SK-N-SH (cell line): ENCODE measurements around the gene WIF1. TPM values are rescaled to one million over a fixed set of nuclear protein-coding genes. Genes with fewer than 3 reads are reported as not detected.

ENCODE experiments used
- CTCF ChIA-PET: fragments of 300-600, 350-600 bp; formaldehyde crosslinking; extraction: SDS; loops from one replicate; lab custom pipeline; 2021; lab: Yijun Ruan, JAX
- POLR2A ChIA-PET: fragments of 350-600 bp; sonication (Branson Sonifier 250); formaldehyde crosslinking; extraction: SDS; loops from one replicate; lab custom pipeline; 2020; ENCODE audit warnings: antibody characterized with exemption, inconsistent platforms; lab: Yijun Ruan, JAX
- DNase-seq: peaks from one replicate; pipeline ENCODE4 v3.0.0; 2012
- H2AFZ ChIP-seq: fragments of 200-600 bp; sonication (generic); 2 replicates; pipeline ENCODE4 v1.8.1; 2016; ENCODE audit warnings: antibody characterized with exemption, mild to moderate bottlenecking, low read depth
- H3F3A ChIP-seq: fragments of 200-600 bp; sonication (generic); replicated peaks from 2 replicates; pipeline ENCODE3; 2016; ENCODE audit warnings: antibody characterized with exemption, mild to moderate bottlenecking; ENCODE audit not compliant: insufficient read depth
- H3K27ac ChIP-seq, 2 experiments: fragments of 200-500 bp in 1 of 2; fragments of 200-600 bp in 1 of 2; sonication (Bioruptor generic) in 1 of 2; sonication (generic), shearing (Covaris generic) in 1 of 2; 2 replicates each; pipeline versions ENCODE4 v1.5.1 to v1.6.1; 2014 to 2016; ENCODE audit warnings: low read depth in 2 of 2, inconsistent platforms in 1 of 2, low read length in 1 of 2, mild to moderate bottlenecking in 1 of 2, mixed read lengths in 1 of 2
- H3K27me3 ChIP-seq: fragments of 200-600 bp; sonication (generic), shearing (Covaris generic); 2 replicates; pipeline ENCODE4 v1.6.1; 2016; ENCODE audit warnings: mixed run types; ENCODE audit not compliant: insufficient read depth
- H3K36me3 ChIP-seq, 2 experiments: fragments of 200-500 bp in 1 of 2; fragments of 200-600 bp in 1 of 2; sonication (Bioruptor generic) in 1 of 2; sonication (generic) in 1 of 2; replicated peaks in 1 of 2; 2 replicates each; pipeline versions ENCODE3 to v1.5.1; 2014 to 2016; ENCODE audit warnings: low read length in 1 of 2, mild to moderate bottlenecking in 1 of 2; ENCODE audit not compliant: insufficient read depth in 2 of 2, control insufficient read depth in 1 of 2
- H3K4me1 ChIP-seq, 2 experiments: fragments of 200-500 bp in 1 of 2; fragments of 200-600 bp in 1 of 2; sonication (Bioruptor generic) in 1 of 2; sonication (generic), shearing (Covaris generic) in 1 of 2; 2 replicates each; pipeline versions ENCODE4 v1.5.1 to v1.6.1; 2014 to 2016; ENCODE audit warnings: low read depth in 1 of 2, low read length in 1 of 2, mixed run types in 1 of 2; ENCODE audit not compliant: insufficient read depth in 2 of 2, control insufficient read depth in 1 of 2
- H3K4me2 ChIP-seq: fragments of 200-600 bp; sonication (generic), shearing (Covaris generic); 2 replicates; pipeline ENCODE4 v1.6.1; 2017; ENCODE audit warnings: mixed run types
- H3K4me3 ChIP-seq, 2 experiments: fragments of 200-500 bp in 1 of 2; fragments of 200-600 bp in 1 of 2; sonication (Bioruptor generic) in 1 of 2; sonication (generic), shearing (Covaris generic) in 1 of 2; 2 replicates each; pipeline versions ENCODE4 v1.5.1 to v1.8.1; 2014 to 2016; ENCODE audit warnings: low read depth in 2 of 2, inconsistent platforms in 1 of 2, low read length in 1 of 2, mild to moderate bottlenecking in 1 of 2, mixed read lengths in 1 of 2, moderate library complexity in 1 of 2
- H3K79me2 ChIP-seq: fragments of 200-600 bp; sonication (generic); 2 replicates; pipeline ENCODE4 v1.8.1; 2017; ENCODE audit warnings: mild to moderate bottlenecking; ENCODE audit not compliant: insufficient read depth
- H3K9ac ChIP-seq: fragments of 200-600 bp; sonication (generic); 2 replicates; pipeline ENCODE4 v1.6.1; 2017; ENCODE audit warnings: mixed run types
- H3K9me2 ChIP-seq: fragments of 200-600 bp; sonication (generic); 2 replicates; pipeline ENCODE4 v1.6.1; 2017; ENCODE audit warnings: mixed run types
- H3K9me3 ChIP-seq: fragments of 200-600 bp; sonication (generic); 2 replicates; pipeline ENCODE4 v1.6.1; 2017; ENCODE audit warnings: mixed run types, mild to moderate bottlenecking, moderate library complexity
- H4K20me1 ChIP-seq: fragments of 200-600 bp; sonication (generic); 2 replicates; pipeline ENCODE4 v1.6.1; 2017; ENCODE audit warnings: mild to moderate bottlenecking, mixed run types; ENCODE audit not compliant: insufficient read depth
- CHD2 ChIP-seq: fragments of 150-350 bp; IDR thresholded peaks from 2 replicates; pipeline ENCODE4 v1.6.1; 2018; ENCODE audit warnings: low read length; ENCODE audit not compliant: partially characterized antibody
- ELF1 ChIP-seq: IDR thresholded peaks from 2 replicates; pipeline ENCODE4 v1.4.0; 2012
- EP300 ChIP-seq, 2 experiments: IDR thresholded peaks; 2 replicates each; pipeline versions ENCODE4 v1.4.0 to v1.6.1; 2012; ENCODE audit warnings: borderline replicate concordance in 1 of 2, low read depth in 1 of 2, low read length in 1 of 2
- EZH2phosphoT487 ChIP-seq: fragments of 200-600 bp; sonication (generic); IDR thresholded peaks from 2 replicates; pipeline ENCODE4 v1.6.1; 2017; ENCODE audit warnings: low read depth, mixed run types, mild to moderate bottlenecking, antibody characterized with exemption, moderate library complexity, borderline replicate concordance
- FOSL2 ChIP-seq: IDR thresholded peaks from 2 replicates; pipeline ENCODE4 v1.4.0; 2012; ENCODE audit warnings: low read depth, mild to moderate bottlenecking, moderate library complexity, borderline replicate concordance
- FOXJ3 ChIP-seq: sonication (generic); formaldehyde crosslinking; IDR thresholded peaks from 2 replicates; pipeline ENCODE4 v1.5.1; 2020; ENCODE audit warnings: mild to moderate bottlenecking, missing genetic modification reagents
- FOXM1 ChIP-seq: IDR thresholded peaks from 2 replicates; pipeline ENCODE4 v1.4.0; 2012; ENCODE audit warnings: low read depth, mild to moderate bottlenecking
- GABPA ChIP-seq: IDR thresholded peaks from 2 replicates; pipeline ENCODE4 v1.4.0; 2012; ENCODE audit warnings: low read depth, mild to moderate bottlenecking
- GATA2 ChIP-seq: sonication (generic); formaldehyde crosslinking; IDR thresholded peaks from 2 replicates; pipeline ENCODE4 v1.5.0; 2020; ENCODE audit warnings: mild to moderate bottlenecking, missing genetic modification reagents
- MXI1 ChIP-seq: IDR thresholded peaks from 2 replicates; pipeline ENCODE4 v1.6.1; 2012; ENCODE audit warnings: mild to moderate bottlenecking, low read depth, low read length, improper control_type of control experiment
- NRF1 ChIP-seq: IDR thresholded peaks from 2 replicates; pipeline ENCODE4 v1.6.1; 2012; ENCODE audit warnings: low read depth, mild to moderate bottlenecking, low read length
- RAD21 ChIP-seq: IDR thresholded peaks from 2 replicates; pipeline ENCODE4 v1.6.1; 2012; ENCODE audit warnings: mild to moderate bottlenecking, low read length
- RFX5 ChIP-seq: IDR thresholded peaks from 2 replicates; pipeline ENCODE4 v1.6.1; 2012; ENCODE audit warnings: mild to moderate bottlenecking, improper control_type of control experiment, low read length
- RXRA ChIP-seq: IDR thresholded peaks from 2 replicates; pipeline ENCODE4 v1.4.0; 2012; ENCODE audit warnings: low read depth, mild to moderate bottlenecking, borderline replicate concordance
- SIN3A ChIP-seq: IDR thresholded peaks from 2 replicates; pipeline ENCODE4 v1.6.1; 2012; ENCODE audit warnings: low read depth, mild to moderate bottlenecking, low read length, moderate library complexity, borderline replicate concordance
- TEAD4 ChIP-seq: IDR thresholded peaks from 2 replicates; pipeline ENCODE4 v1.4.0; 2012; ENCODE audit warnings: mild to moderate bottlenecking, borderline replicate concordance; ENCODE audit not compliant: insufficient read depth
- YY1 ChIP-seq: IDR thresholded peaks from 2 replicates; pipeline ENCODE4 v1.4.0; 2012; ENCODE audit warnings: low read depth, mild to moderate bottlenecking
- WGBS: methylation state at CpG from one replicate; pipeline ENCODE4 v1.1.6; 2017; ENCODE audit warnings: low lambda C conversion rate; 5-methylcytosine and 5-hydroxymethylcytosine counted together
- polyA plus RNA-seq, 3 experiments: library from polyadenylated mRNA; depleted of rRNA; stranded (reverse); fragments of >200 nt; gene quantifications; 2 replicates each; pipeline ENCODE4 v1.2.3, GENCODE V29; 2012
- TF ChIP-seq, protein P1 (sequence below): fragments of 200-600 bp; sonication (generic); IDR thresholded peaks from 2 replicates; pipeline ENCODE4 v1.6.1; 2017; ENCODE audit warnings: antibody characterized with exemption, mild to moderate bottlenecking, moderate library complexity
- TF ChIP-seq, protein P2 (sequence below): IDR thresholded peaks from 2 replicates; pipeline ENCODE4; 2012
- TF ChIP-seq, protein P3 (sequence below): IDR thresholded peaks from 2 replicates; pipeline ENCODE4 v1.4.0; 2012; ENCODE audit warnings: low read depth, borderline replicate concordance
- TF ChIP-seq, protein P4 (sequence below): fragments of 150-350 bp; IDR thresholded peaks from 2 replicates; pipeline ENCODE4 v1.6.1; 2016; ENCODE audit warnings: mild to moderate bottlenecking, low read depth, low read length
- TF ChIP-seq, protein P5 (sequence below): IDR thresholded peaks from 2 replicates; pipeline ENCODE4 v1.4.0; 2012; ENCODE audit warnings: low read depth

The WIF1 gene
- polyA plus RNA-seq, 1 of the 3 experiments (the other 2 are of a cell fraction): not detected

DNA sequence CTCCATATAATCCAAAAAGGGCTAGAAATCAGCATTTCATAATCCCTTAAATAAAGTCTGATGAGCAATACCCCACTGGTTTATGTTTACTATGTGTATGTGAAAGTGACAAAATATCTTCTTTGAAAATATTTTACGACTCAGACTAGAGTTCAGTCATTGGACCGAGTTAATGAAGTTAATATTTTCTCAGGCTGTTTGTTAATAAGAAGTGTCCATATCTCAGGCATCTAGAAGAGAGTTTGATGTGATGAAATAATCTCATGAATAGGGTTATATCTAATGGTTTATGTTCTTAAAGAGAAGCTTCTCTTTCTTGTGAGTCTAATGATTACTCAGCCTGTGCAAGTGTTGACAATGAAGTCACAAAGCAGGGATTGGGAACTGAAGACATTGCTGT is 51.8 kb downstream of the WIF1 start (continued):
- TF ChIP-seq EP300 (IDR thresholded peaks at IDR 0.05; ENCODE audit: borderline replicate concordance in 1 of 2, low read depth in 1 of 2, low read length in 1 of 2): no peak
- TF ChIP-seq CHD2: no peak
- TF ChIP-seq, protein P1, sequence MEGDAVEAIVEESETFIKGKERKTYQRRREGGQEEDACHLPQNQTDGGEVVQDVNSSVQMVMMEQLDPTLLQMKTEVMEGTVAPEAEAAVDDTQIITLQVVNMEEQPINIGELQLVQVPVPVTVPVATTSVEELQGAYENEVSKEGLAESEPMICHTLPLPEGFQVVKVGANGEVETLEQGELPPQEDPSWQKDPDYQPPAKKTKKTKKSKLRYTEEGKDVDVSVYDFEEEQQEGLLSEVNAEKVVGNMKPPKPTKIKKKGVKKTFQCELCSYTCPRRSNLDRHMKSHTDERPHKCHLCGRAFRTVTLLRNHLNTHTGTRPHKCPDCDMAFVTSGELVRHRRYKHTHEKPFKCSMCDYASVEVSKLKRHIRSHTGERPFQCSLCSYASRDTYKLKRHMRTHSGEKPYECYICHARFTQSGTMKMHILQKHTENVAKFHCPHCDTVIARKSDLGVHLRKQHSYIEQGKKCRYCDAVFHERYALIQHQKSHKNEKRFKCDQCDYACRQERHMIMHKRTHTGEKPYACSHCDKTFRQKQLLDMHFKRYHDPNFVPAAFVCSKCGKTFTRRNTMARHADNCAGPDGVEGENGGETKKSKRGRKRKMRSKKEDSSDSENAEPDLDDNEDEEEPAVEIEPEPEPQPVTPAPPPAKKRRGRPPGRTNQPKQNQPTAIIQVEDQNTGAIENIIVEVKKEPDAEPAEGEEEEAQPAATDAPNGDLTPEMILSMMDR: no peak

DNA sequence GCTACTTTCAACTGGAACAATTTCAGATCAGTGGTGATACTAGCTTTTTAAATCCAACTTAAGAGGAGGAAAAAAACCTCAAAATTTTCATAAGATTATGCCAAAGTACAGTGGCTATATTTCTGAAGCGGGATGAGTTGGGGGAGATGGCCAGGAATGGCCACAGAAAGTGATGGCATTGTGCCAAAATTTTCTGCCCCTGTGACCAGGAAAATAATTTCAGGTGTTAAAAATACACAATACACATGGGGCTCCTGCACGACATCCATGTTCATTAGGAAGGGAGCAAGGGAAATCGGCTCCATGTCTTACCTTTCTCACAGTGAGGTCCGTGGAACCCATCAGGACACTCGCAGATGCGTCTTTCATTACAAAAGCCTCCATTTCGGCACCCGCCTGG is 53.7 kb downstream of the WIF1 start:
- TF ChIP-seq RXRA (no peak), RFX5 (no peak), GATA2 (no peak), FOSL2 (no peak), MXI1 (no peak), RAD21 (no peak), FOXM1 (no peak), GABPA (no peak), YY1 (no peak), TEAD4 (no peak), SIN3A (no peak), FOXJ3 (CRISPR knock-in tag) (no peak), CHD2 (no peak), ELF1 (no peak), NRF1 (no peak), EZH2phosphoT487 (no peak)
- TF ChIP-seq, protein P2, sequence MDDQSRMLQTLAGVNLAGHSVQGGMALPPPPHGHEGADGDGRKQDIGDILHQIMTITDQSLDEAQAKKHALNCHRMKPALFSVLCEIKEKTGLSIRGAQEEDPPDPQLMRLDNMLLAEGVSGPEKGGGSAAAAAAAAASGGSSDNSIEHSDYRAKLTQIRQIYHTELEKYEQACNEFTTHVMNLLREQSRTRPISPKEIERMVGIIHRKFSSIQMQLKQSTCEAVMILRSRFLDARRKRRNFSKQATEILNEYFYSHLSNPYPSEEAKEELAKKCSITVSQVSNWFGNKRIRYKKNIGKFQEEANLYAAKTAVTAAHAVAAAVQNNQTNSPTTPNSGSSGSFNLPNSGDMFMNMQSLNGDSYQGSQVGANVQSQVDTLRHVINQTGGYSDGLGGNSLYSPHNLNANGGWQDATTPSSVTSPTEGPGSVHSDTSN: no peak
- TF ChIP-seq, protein P3, sequence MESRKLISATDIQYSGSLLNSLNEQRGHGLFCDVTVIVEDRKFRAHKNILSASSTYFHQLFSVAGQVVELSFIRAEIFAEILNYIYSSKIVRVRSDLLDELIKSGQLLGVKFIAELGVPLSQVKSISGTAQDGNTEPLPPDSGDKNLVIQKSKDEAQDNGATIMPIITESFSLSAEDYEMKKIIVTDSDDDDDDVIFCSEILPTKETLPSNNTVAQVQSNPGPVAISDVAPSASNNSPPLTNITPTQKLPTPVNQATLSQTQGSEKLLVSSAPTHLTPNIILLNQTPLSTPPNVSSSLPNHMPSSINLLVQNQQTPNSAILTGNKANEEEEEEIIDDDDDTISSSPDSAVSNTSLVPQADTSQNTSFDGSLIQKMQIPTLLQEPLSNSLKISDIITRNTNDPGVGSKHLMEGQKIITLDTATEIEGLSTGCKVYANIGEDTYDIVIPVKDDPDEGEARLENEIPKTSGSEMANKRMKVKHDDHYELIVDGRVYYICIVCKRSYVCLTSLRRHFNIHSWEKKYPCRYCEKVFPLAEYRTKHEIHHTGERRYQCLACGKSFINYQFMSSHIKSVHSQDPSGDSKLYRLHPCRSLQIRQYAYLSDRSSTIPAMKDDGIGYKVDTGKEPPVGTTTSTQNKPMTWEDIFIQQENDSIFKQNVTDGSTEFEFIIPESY: no peak
- TF ChIP-seq, protein P4, sequence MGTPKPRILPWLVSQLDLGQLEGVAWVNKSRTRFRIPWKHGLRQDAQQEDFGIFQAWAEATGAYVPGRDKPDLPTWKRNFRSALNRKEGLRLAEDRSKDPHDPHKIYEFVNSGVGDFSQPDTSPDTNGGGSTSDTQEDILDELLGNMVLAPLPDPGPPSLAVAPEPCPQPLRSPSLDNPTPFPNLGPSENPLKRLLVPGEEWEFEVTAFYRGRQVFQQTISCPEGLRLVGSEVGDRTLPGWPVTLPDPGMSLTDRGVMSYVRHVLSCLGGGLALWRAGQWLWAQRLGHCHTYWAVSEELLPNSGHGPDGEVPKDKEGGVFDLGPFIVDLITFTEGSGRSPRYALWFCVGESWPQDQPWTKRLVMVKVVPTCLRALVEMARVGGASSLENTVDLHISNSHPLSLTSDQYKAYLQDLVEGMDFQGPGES: no peak
- TF ChIP-seq, protein P5, sequence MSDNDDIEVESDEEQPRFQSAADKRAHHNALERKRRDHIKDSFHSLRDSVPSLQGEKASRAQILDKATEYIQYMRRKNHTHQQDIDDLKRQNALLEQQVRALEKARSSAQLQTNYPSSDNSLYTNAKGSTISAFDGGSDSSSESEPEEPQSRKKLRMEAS: no peak
- TF ChIP-seq, all 33 proteins: peak for 0
- no peaks in the 10 kb centered on the region for H3K9me3 ChIP-seq
- H3K27ac ChIP-seq: no peak overlapping the region
- H3K4me3 ChIP-seq: no peak overlapping the region
- H2AFZ ChIP-seq: no peak overlapping the region
- ChIA-PET CTCF (no interaction called here), POLR2A (no interaction called here)
- 43% methylated on average over 8 of the region's 8 CpGs for WGBS
- DNase-seq: no peak
- H3K36me3 ChIP-seq: no peaks in the 10 kb centered on the region
- H3K4me1 ChIP-seq: no peaks in the 10 kb centered on the region
- no peaks in the 10 kb centered on the region for H3F3A ChIP-seq
- H3K79me2 ChIP-seq: no peaks in the 10 kb centered on the region
- H3K9ac ChIP-seq: no peak overlapping the region
- no peak overlapping the region for H3K4me2 ChIP-seq
- no peaks in the 10 kb centered on the region for H3K9me2 ChIP-seq
- H3K27me3 ChIP-seq: no peaks in the 10 kb centered on the region; the same call in 1 of the 2 replicates
- H4K20me1 ChIP-seq: no peaks in the 10 kb centered on the region
